ENCODE data around the gene TUBGCP2.

The TUBGCP2 gene

DNA sequence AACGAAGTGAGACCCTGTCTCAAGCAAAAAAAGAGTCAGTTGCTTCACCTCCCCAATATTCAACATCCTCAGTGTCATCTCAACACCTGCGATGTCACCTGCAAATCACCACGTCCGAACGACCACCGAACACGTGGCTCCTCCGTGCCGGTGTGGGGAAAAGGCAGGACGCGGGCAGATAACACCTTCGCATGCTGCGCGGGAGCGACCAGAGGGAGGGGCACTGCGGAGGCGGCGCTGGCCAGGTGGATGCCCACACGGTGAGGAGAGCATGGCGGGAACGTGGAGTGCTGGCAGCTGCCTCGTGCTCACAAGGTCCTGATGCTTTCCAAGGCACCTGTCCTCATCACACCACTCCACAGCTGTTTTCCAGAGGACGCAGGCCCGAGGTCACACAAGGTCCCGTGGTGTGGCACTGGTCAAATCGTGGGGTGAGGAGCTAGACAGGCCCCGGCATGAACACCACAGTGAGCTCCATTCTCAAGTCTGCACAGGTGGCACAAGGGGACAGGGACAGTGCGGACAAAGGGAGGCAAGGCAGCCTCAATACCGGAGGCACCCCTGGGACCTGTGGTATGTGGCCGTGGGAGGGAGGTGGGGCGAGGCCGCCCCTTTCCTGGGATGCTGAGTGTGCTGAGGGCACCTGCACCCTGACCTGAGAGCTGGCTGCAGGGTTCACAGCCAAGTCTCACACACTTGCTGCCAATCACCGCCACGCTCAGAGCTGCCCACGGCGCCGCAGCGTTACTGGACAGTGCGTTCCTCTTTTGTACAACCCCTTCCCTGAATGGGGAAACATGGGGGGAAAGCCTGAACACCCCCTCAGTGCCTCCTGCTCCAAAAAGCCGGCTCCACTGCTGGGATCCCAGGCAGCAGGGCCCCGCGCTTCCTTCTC lies 13.0 kb downstream of the TUBGCP2 start:
- no peaks in the 10 kb centered on the region for H3K27me3 ChIP-seq (ENCODE audit: control insufficient read depth, low read length)
- TF ChIP-seq EZH2phosphoT487 (IDR thresholded peaks at IDR 0.05; ENCODE audit: borderline replicate concordance, low read length) (no peak), CTCF (IDR thresholded peaks at IDR 0.05; ENCODE audit: low read depth, low read length, poor library complexity, severe bottlenecking) (no peak)
- no peaks in the 10 kb centered on the region for H4K20me1 ChIP-seq (ENCODE audit: control insufficient read depth, insufficient read depth, low read depth, low read length)
- H3K4me1 ChIP-seq (ENCODE audit: control insufficient read depth, low read length) = no peaks in the 10 kb centered on the region
- H3K9me3 ChIP-seq (ENCODE audit: control insufficient read depth, insufficient read depth, low read length) = no peaks in the 10 kb centered on the region
- H3K9me2 ChIP-seq (replicated peaks; ENCODE audit: control insufficient read depth, low read length) = no peaks in the 10 kb centered on the region
- H3K36me3 ChIP-seq (ENCODE audit: control insufficient read depth, low read length) = peaks cover 74% of the 10 kb centered on the region
- no peak overlapping the region for H3K27ac ChIP-seq (ENCODE audit: low read depth, low read length)
- no peaks in the 10 kb centered on the region for H3F3A ChIP-seq (ENCODE audit: control insufficient read depth, insufficient read depth)
- H3K4me3 ChIP-seq (ENCODE audit: low read length) = no peak overlapping the region
- no peaks in the 10 kb centered on the region for H3K79me2 ChIP-seq (ENCODE audit: control insufficient read depth, low read length)
- H3K4me2 ChIP-seq (ENCODE audit: low read length) = no peak overlapping the region

DNA sequence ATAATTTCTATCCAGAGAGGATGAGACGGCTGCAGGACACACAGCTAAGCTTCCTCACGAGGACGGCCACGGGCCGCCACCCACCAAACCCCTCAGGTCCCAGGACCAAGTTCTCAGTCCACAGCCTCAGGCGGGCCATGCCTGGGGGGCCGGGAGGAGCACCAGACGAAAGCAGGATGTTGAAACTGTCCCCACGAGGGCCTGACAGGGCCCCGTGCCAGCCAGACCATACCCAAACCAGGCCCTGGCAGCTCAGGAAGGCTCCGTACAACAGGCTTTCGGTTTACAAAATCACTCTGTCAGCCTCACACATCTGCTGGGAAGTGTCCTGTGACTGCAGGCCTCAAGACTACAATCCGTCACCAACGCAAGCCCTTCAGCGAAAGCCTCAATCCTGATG lies 14.5 kb downstream of the TUBGCP2 start:
- Histone ChIP-seq H4K20me1 (ENCODE audit: control insufficient read depth, insufficient read depth, low read depth, low read length) (no peaks in the 10 kb centered on the region), H3K36me3 (ENCODE audit: control insufficient read depth, low read length) (peaks cover 61% of the 10 kb centered on the region), H3K27me3 (ENCODE audit: control insufficient read depth, low read length) (no peaks in the 10 kb centered on the region), H3K4me1 (ENCODE audit: control insufficient read depth, low read length) (no peaks in the 10 kb centered on the region), H3K4me3 (ENCODE audit: low read length) (no peak overlapping the region), H3K4me2 (ENCODE audit: low read length) (no peak overlapping the region), H3K79me2 (ENCODE audit: control insufficient read depth, low read length) (no peaks in the 10 kb centered on the region), H3K9me3 (ENCODE audit: control insufficient read depth, insufficient read depth, low read length) (no peaks in the 10 kb centered on the region), H3F3A (ENCODE audit: control insufficient read depth, insufficient read depth) (no peaks in the 10 kb centered on the region), H3K9me2 (replicated peaks; ENCODE audit: control insufficient read depth, low read length) (no peaks in the 10 kb centered on the region), H3K27ac (ENCODE audit: low read depth, low read length) (no peak overlapping the region)
- TF ChIP-seq EZH2phosphoT487 (IDR thresholded peaks at IDR 0.05; ENCODE audit: borderline replicate concordance, low read length) (no peak), CTCF (IDR thresholded peaks at IDR 0.05; ENCODE audit: low read depth, low read length, poor library complexity, severe bottlenecking) (no peak)

DNA sequence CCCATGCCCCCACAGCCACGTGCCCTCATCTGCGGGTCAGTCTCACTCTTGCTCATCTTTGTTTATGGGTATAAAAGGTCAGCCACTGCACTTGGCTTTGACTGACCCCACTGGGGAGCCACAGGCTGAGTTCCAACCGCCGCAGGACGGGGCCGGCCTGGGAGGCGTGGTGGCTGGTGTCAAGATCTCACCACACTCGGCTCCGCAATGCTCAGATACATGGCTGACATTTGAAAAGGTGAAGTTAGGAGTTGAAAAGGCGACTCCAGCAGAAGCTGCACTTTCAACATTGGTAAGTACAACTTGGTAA lies 14.9 kb downstream of the TUBGCP2 start:
- Histone ChIP-seq H3K36me3 (ENCODE audit: control insufficient read depth, low read length) (peaks cover 61% of the 10 kb centered on the region), H3F3A (ENCODE audit: control insufficient read depth, insufficient read depth) (no peaks in the 10 kb centered on the region), H3K4me3 (ENCODE audit: low read length) (no peak overlapping the region), H3K79me2 (ENCODE audit: control insufficient read depth, low read length) (no peaks in the 10 kb centered on the region), H3K27ac (ENCODE audit: low read depth, low read length) (no peak overlapping the region), H4K20me1 (ENCODE audit: control insufficient read depth, insufficient read depth, low read depth, low read length) (no peaks in the 10 kb centered on the region), H3K4me1 (ENCODE audit: control insufficient read depth, low read length) (no peaks in the 10 kb centered on the region), H3K4me2 (ENCODE audit: low read length) (no peak overlapping the region), H3K9me3 (ENCODE audit: control insufficient read depth, insufficient read depth, low read length) (no peaks in the 10 kb centered on the region), H3K9me2 (replicated peaks; ENCODE audit: control insufficient read depth, low read length) (no peaks in the 10 kb centered on the region), H3K27me3 (ENCODE audit: control insufficient read depth, low read length) (no peaks in the 10 kb centered on the region)
- TF ChIP-seq EZH2phosphoT487 (IDR thresholded peaks at IDR 0.05; ENCODE audit: borderline replicate concordance, low read length) (no peak), CTCF (IDR thresholded peaks at IDR 0.05; ENCODE audit: low read depth, low read length, poor library complexity, severe bottlenecking) (no peak)
